Dedifferentiated amniotic fluid mesenchymal stem cell (primary cell): ENCODE measurements around the gene LSM8.
"Not testable (repeated sequence)": the region's sequence is repeated elsewhere in the genome, so short reads cannot be mapped to it uniquely, and the experiment has no call there.

Experiments used
- DNase-seq: peaks from one replicate; pipeline ENCODE4 v3.0.0-alpha.2; 2016; ENCODE audit errors: extremely low spot score

The LSM8 gene

GRCh38 chr7:118214051-118214832 lies 30.3 kb downstream of the LSM8 start:
- DNase-seq: peak; percentile 47

- DNase-seq: no peak
Observed at GRCh38 chr7:118214833-118215182, 30.8 kb downstream of the LSM8 start.

GRCh38 chr7:118217210-118217619 lies 33.3 kb downstream of the LSM8 start:
- DNase-seq: no peak

- no peak for DNase-seq
Observed at GRCh38 chr7:118218413-118219156, 34.6 kb downstream of the LSM8 start.

- no peak for DNase-seq
Observed at GRCh38 chr7:118219157-118219512, 35.2 kb downstream of the LSM8 start.

GRCh38 chr7:118220583-118220982 lies 36.6 kb downstream of the LSM8 start:
- DNase-seq: no peak

- DNase-seq: no peak
Observed at GRCh38 chr7:118222591-118222990, 38.6 kb downstream of the LSM8 start.

GRCh38 chr7:118224521-118224920 lies 40.6 kb downstream of the LSM8 start, which contains the start of gene ANKRD7:
Gene ANKRD7, plus strand, starts transcription at chr7:118224704. Its CDS starts 127 bp downstream, at chr7:118224831.
- DNase-seq: no peak

GRCh38 chr7:118232837-118233236 lies 48.9 kb downstream of the LSM8 start:
- DNase-seq: no peak

- DNase-seq: no peak
Observed at GRCh38 chr7:118233799-118234198, 49.8 kb downstream of the LSM8 start.

- no peak for DNase-seq
Observed at GRCh38 chr7:118239014-118239413, 55.0 kb downstream of the LSM8 start.

- DNase-seq: not testable (repeated sequence)
Observed at GRCh38 chr7:118240320-118240719, 56.4 kb downstream of the LSM8 start.
